ENCODE data around the gene CDH4. TPM values are rescaled to one million over a fixed set of nuclear protein-coding genes. Genes with fewer than 3 reads are reported as not detected.

CDH4 gene
- total RNA-seq, 4 donors from 2014 or later: under 0.01 to 0.56 (median 0.19) TPM; not detected in 1

GRCh38 chr20:61259741-61260140, 7.7 kb downstream of the CDH4 start:
- ATAC-seq (ENCODE audit: low FRiP score) (no peak), DNase-seq (ENCODE audit: low spot score) (no peak)
- TF ChIP-seq CTCF (IDR thresholded peaks at IDR 0.05): no peak

GRCh38 chr20:61260905-61261304, 8.8 kb downstream of the CDH4 start:
- TF ChIP-seq CTCF (IDR thresholded peaks at IDR 0.05): no peak
- ATAC-seq (ENCODE audit: low FRiP score): no peak
- DNase-seq (ENCODE audit: low spot score): no peak

- ATAC-seq (ENCODE audit: low FRiP score) (no peak), DNase-seq (ENCODE audit: low spot score) (no peak)
- TF ChIP-seq CTCF (IDR thresholded peaks at IDR 0.05): no peak
These were observed 10.0 kb downstream of the CDH4 start for GRCh38 chr20:61262036-61262435.

GRCh38 chr20:61262514-61262913, 10.5 kb downstream of the CDH4 start:
- DNase-seq (ENCODE audit: low spot score) (no peak), ATAC-seq (ENCODE audit: low FRiP score) (no peak)
- no peak for TF ChIP-seq CTCF (IDR thresholded peaks at IDR 0.05)

- TF ChIP-seq CTCF (IDR thresholded peaks at IDR 0.05): peak in 1 of 3 donors; percentile 37
- DNase-seq (ENCODE audit: low spot score) (no peak), ATAC-seq (ENCODE audit: low FRiP score) (no peak)
These were observed 11.1 kb downstream of the CDH4 start for GRCh38 chr20:61263084-61263695.

- DNase-seq (ENCODE audit: low spot score): no peak
- TF ChIP-seq CTCF (IDR thresholded peaks at IDR 0.05): no peak
These were observed 11.9 kb downstream of the CDH4 start for GRCh38 chr20:61263938-61264337.

GRCh38 chr20:61267241-61267640, 15.2 kb downstream of the CDH4 start:
- ATAC-seq (ENCODE audit: low FRiP score) (no peak), DNase-seq (ENCODE audit: low spot score) (no peak)
- no peak for TF ChIP-seq CTCF (IDR thresholded peaks at IDR 0.05)

More at GRCh38 chr20:61263938-61264337, 11.9 kb downstream of the CDH4 start:
- ATAC-seq (ENCODE audit: low FRiP score): no peak
